ENCODE measurements around the gene MED13L.

MED13L gene

DNA sequence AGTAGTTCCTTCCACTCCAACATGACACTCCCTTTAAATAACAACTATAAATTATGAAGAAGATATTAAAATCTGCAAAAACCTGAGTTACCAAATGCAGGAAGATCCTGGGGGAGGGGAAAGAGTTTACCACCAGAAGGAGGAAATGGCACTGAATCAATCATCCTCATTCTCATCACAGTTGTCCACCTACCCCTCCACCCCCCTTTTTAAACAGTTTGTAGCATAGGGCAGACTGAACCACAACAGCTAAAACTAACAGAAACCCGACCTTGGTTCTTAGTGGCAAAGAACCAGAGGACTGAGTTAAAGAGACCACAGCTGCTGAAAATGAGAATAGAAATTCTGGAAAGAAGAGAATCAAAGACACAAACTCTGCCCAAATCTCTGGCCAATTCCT, 189.5 kb downstream of the MED13L start:
- no peak for DNase-seq
- Mint-ChIP-seq H3K27ac (peak overlapping the region; percentile 91), H3K4me3 (peak overlapping the region; percentile 38), H3K4me1 (peaks cover 54% of the 10 kb centered on the region), H3K9me3 (no peaks in the 10 kb centered on the region), H3K27me3 (ENCODE audit: low read depth, poor library complexity) (no peaks in the 10 kb centered on the region), H3K36me3 (ENCODE audit: low read depth) (peaks cover 26% of the 10 kb centered on the region)
- TF ChIP-seq, protein P1, sequence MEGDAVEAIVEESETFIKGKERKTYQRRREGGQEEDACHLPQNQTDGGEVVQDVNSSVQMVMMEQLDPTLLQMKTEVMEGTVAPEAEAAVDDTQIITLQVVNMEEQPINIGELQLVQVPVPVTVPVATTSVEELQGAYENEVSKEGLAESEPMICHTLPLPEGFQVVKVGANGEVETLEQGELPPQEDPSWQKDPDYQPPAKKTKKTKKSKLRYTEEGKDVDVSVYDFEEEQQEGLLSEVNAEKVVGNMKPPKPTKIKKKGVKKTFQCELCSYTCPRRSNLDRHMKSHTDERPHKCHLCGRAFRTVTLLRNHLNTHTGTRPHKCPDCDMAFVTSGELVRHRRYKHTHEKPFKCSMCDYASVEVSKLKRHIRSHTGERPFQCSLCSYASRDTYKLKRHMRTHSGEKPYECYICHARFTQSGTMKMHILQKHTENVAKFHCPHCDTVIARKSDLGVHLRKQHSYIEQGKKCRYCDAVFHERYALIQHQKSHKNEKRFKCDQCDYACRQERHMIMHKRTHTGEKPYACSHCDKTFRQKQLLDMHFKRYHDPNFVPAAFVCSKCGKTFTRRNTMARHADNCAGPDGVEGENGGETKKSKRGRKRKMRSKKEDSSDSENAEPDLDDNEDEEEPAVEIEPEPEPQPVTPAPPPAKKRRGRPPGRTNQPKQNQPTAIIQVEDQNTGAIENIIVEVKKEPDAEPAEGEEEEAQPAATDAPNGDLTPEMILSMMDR (IDR thresholded peaks at IDR 0.05), result no peak

DNA sequence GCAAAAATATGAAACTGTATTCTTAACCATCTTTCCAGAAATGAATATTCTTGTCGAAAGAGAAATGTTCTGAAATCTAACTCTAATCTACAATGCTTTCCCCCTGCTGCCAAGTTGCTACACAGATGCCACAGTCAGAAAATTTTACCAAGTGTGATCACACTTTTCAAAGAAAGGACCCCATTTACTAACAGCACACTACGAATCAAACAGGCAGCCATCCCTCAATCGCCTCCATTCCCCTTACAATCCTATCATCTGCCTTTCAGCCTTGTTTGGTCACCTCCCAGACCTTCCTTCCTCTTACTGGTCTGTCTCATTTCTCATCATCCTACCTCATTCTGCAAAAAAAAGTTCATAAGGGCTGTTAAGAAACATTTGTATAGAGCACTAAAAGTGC, 190.1 kb downstream of the MED13L start:
- peak overlapping the region; percentile 63 for H3K27ac Mint-ChIP-seq

DNA sequence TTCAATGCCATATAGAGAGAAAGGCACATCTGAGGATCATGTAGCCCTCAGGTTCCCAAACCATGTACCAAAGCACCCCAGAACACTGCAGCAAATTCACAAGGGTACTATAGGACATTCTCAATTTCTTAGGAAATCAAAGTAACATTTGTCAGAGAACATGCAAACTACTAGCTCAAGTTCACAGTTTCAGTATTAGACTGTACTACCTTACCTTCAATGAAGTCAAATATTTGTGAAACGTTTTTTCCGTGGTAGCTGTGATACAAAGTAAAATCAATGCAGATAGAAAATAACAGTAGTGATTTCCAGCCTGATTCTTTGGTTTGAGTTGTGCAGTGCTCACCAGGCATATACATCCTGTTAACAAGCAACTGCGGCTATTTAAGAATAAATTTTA, 197.1 kb downstream of the MED13L start:
- no peaks in the 10 kb centered on the region for H3K9me3 Mint-ChIP-seq

More for the DNA sequence above, 190.1 kb downstream of the MED13L start:
- Mint-ChIP-seq H3K9me3 (no peaks in the 10 kb centered on the region), H3K36me3 (ENCODE audit: low read depth) (peaks cover 26% of the 10 kb centered on the region), H3K27me3 (ENCODE audit: low read depth, poor library complexity) (no peaks in the 10 kb centered on the region), H3K4me3 (no peak overlapping the region), H3K4me1 (peaks cover 48% of the 10 kb centered on the region)
- TF ChIP-seq, protein P1 (IDR thresholded peaks at IDR 0.05), result no peak
- no peak for DNase-seq

DNA sequence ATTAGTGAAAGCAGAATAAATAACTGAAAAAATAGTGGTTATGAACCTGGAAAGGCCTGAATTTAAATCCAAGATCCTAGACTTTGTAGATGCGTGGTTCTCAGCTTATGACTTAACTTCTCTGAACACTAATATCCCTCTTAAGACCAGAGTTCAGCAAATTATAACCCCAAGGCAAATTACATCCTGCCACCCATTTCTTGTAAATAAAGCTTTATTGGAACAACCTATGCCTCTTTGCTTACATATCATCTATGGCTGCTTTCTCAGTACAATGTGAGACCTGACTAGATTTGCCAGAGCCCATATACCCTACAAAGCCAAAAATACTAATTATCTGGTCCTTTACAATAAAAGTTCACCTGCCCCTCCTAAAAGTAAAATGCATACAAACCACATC, 199.1 kb downstream of the MED13L start:
- peaks cover 28% of the 10 kb centered on the region for H3K4me1 Mint-ChIP-seq
- DNase-seq, result no peak
- TF ChIP-seq, protein P1 (IDR thresholded peaks at IDR 0.05), result no peak
- no peaks in the 10 kb centered on the region for H3K9me3 Mint-ChIP-seq
- H3K4me3 Mint-ChIP-seq, result no peak overlapping the region
- H3K36me3 Mint-ChIP-seq (ENCODE audit: low read depth), result peaks cover 4% of the 10 kb centered on the region
- H3K27ac Mint-ChIP-seq, result no peak overlapping the region
- no peaks in the 10 kb centered on the region for H3K27me3 Mint-ChIP-seq (ENCODE audit: low read depth, poor library complexity)

More for the DNA sequence above, 197.1 kb downstream of the MED13L start:
- Mint-ChIP-seq H3K27me3 (ENCODE audit: low read depth, poor library complexity) (no peaks in the 10 kb centered on the region), H3K4me3 (no peak overlapping the region), H3K4me1 (peaks cover 9% of the 10 kb centered on the region), H3K27ac (no peak overlapping the region), H3K36me3 (ENCODE audit: low read depth) (peaks cover 9% of the 10 kb centered on the region)
- TF ChIP-seq, protein P1 (IDR thresholded peaks at IDR 0.05), result no peak
- no peak for DNase-seq

DNA sequence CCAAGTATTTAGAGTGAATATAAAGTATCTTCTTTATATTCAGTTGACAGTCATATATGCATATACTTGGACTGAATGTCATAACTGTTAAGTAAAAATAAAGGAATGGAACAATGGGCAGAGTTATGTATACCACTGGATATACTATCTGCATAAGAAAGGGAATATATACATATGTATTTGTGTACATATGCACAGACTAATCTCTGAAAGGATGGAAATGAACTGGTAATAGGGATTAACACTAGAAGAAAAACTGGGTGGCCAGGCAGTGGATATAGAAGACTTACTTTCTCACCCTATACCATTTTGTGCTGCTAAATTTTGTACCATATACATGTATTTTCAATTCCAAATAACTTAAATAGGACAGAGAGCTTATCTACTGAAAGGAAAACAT, 200.1 kb downstream of the MED13L start:
- Mint-ChIP-seq H3K9me3 (no peaks in the 10 kb centered on the region), H3K27ac (no peak overlapping the region)

DNA sequence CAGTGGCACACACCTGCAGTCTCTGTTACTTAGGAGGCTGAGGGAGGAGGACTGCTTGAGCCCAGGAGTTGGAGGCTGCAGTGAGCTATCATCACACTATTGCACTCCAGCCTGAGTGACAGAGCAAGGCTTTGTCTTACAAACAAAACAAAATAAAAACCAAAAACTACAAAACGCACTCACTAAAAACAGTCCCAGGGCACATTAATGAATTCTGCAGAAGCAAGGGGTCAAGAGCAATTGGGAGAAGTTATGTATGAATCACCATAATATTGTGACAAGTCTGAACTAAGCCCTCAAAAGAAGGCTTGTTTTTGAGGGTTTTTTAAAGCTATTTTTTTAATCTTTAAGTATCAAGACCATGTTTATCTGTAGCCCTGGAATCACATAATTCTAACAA, 201.1 kb downstream of the MED13L start:
- H3K27ac Mint-ChIP-seq, result peak overlapping the region; percentile 19
- H3K9me3 Mint-ChIP-seq, result no peaks in the 10 kb centered on the region
- peaks cover 30% of the 10 kb centered on the region for H3K4me1 Mint-ChIP-seq

More for the DNA sequence above, 200.1 kb downstream of the MED13L start:
- H3K36me3 Mint-ChIP-seq (ENCODE audit: low read depth), result peaks cover 4% of the 10 kb centered on the region
- H3K4me3 Mint-ChIP-seq, result no peak overlapping the region
- peaks cover 30% of the 10 kb centered on the region for H3K4me1 Mint-ChIP-seq
- DNase-seq, result no peak
- H3K27me3 Mint-ChIP-seq (ENCODE audit: low read depth, poor library complexity), result no peaks in the 10 kb centered on the region
- TF ChIP-seq, protein P1 (IDR thresholded peaks at IDR 0.05), result no peak

More for the DNA sequence above, 201.1 kb downstream of the MED13L start:
- no peak for DNase-seq
- Mint-ChIP-seq H3K4me3 (no peak overlapping the region), H3K27me3 (ENCODE audit: low read depth, poor library complexity) (no peaks in the 10 kb centered on the region), H3K36me3 (ENCODE audit: low read depth) (peaks cover 4% of the 10 kb centered on the region)
- TF ChIP-seq, protein P1 (IDR thresholded peaks at IDR 0.05), result no peak

Data from nephron progenitor cell (in vitro differentiated cells).